Measurements from ENCODE around the gene EPB41L4B. TPM values are rescaled to one million over a fixed set of nuclear protein-coding genes. Genes with fewer than 3 reads are reported as not detected.

The EPB41L4B gene
- total RNA-seq, 2 donors from 2014 or later: 41.9 to 122 TPM

DNA sequence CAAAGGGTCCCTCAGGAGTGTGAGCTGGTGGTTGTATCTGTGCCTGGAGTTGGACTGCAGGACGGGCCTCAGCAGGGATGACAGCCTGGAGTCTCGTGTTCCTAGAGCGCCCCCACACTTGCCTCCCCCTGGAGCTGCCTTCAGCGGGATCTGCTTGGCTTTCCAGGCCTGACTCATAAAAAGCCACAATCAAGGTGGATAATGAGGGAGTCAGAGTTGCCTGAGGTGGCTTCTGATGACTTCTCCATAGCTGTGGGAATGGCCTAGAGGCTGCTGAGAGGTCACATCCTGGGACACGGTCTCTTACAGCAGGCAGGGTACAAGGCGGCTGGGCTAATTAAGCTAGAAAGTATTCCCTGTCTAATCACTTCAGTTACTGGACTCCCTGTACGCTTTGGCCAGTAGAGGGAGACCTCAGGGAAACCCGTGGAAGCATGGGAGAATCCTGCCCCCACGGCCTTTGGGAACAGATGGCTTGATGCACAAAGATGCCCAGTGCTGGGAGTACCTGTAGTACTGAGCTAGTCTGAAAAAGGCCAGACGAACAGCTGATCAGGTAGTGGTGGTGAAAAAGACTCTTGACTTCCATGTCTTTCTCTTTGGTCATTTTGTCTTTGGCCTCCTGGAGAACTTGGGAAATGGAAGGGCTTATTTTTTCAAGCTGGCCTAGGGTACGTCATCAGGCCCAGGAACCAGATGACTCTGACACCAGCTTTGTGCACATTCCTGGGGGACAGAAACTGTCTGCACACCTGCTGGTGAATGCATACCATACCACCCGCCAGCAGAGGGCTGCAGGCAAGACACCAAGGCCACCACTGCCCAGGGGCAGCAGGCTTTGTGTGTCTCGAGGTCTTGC lies 137.7 kb downstream of the EPB41L4B start:
- Histone ChIP-seq H3K9me3 (no peaks in the 10 kb centered on the region), H3K4me3 (no peak overlapping the region), H3K4me1 (no peaks in the 10 kb centered on the region), H3K27me3 (no peaks in the 10 kb centered on the region), H3K36me3 (replicated peaks in 1 of 2; ENCODE audit: insufficient read depth in 1 of 2, low read depth in 2 of 2) (no peaks in the 10 kb centered on the region), H3K27ac (no peak overlapping the region)
- intact Hi-C loops (cut with DNase I): loop anchor here (10.0 kb wide), 2 partner anchors 142 to 222 kb away; partner anchors contain the start of gene EPB41L4B
- TF ChIP-seq CTCF (IDR thresholded peaks at IDR 0.05) (peak; percentile 18 to 64 (median 46)), POLR2A (IDR thresholded peaks at IDR 0.05) (no peak)
- WGBS, 2 donors: 48 to 49% methylated on average over 8 to 13 of the region's 13 CpGs
- ATAC-seq: peak; percentile 78
- DNase-seq: peak; percentile 64 to 81 (median 77)

DNA sequence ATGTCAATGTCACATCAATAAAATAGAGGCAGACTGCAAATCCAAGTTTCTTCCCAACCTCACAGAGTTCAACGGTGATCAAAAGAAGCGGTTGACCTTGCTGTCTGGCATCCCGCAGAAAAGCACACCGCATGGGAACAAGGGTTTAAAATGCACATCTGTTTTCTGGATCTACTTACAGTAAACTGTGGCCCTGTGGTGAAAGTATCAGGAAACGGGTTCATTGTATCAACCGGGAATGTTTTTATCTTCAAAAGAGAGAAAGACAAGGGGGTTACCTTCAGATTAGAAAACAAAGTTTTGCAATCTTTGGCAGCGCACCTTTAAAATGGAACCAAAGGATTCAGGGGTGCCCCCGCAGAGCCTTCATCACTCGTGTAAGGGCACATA lies 138.3 kb downstream of the EPB41L4B start:
- ATAC-seq (no peak), DNase-seq (no peak)
- Histone ChIP-seq H3K4me3 (no peak overlapping the region), H3K36me3 (replicated peaks in 1 of 2; ENCODE audit: insufficient read depth in 1 of 2, low read depth in 2 of 2) (no peaks in the 10 kb centered on the region), H3K4me1 (no peaks in the 10 kb centered on the region), H3K27ac (no peak overlapping the region), H3K9me3 (no peaks in the 10 kb centered on the region), H3K27me3 (no peaks in the 10 kb centered on the region)
- no peak for TF ChIP-seq POLR2A (IDR thresholded peaks at IDR 0.05)
- TF ChIP-seq CTCF (IDR thresholded peaks at IDR 0.05): no peak
- intact Hi-C loops (cut with DNase I): loop anchor here (10.0 kb wide), 2 partner anchors 142 to 222 kb away; partner anchors contain the start of gene EPB41L4B
- 78 to 79% methylated on average over 9 of the region's 9 CpGs for WGBS, 2 donors

GRCh38 chr9:109181284-109181683 lies 139.6 kb downstream of the EPB41L4B start:
- ATAC-seq: no peak
- 88 to 89% methylated on average over 1 of the region's 1 CpG for WGBS, 2 donors

DNA sequence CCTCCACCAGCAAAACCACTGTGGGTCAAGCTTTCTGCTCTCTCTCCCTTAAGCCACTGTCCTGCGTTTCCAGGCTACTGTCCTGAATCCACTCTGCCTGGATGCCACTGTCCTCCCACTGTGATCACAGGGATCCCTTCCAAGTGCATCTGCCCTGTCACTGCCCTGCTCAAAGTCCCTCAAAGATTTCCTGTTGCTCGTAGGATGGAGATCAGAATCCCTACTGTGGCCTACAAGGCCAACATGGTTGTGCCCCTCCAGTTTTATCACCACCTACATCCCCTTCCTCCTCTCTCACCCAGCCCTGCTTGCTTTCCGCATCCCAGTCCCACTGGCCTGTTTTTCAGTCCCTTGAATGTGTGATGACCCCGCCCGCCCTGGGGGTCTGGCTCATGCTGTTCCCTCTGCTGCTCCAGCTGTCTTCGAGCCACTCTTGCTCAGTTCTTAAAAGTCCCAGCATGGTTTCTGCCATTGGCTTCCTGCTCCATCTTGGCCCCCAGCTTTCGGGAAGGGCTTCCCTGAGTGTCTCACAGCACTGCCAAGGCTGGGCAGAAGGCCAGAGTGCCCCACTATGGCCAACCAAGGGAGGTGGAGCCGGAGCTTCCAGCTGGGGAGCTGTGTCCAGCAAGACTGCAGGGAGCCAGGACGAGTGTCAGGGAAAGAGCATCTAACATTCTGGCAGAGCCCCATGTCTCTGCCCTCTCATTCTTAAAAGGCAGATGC lies 140.9 kb downstream of the EPB41L4B start:
- TF ChIP-seq CTCF (IDR thresholded peaks at IDR 0.05) (no peak), POLR2A (IDR thresholded peaks at IDR 0.05) (no peak)
- H3K27ac ChIP-seq: no peak overlapping the region
- no peaks in the 10 kb centered on the region for H3K27me3 ChIP-seq
- ATAC-seq (no peak), DNase-seq (no peak)
- WGBS, 2 donors: 72 to 78% methylated on average over 8 to 9 of the region's 9 CpGs
- H3K9me3 ChIP-seq: no peaks in the 10 kb centered on the region
- no peaks in the 10 kb centered on the region for H3K36me3 ChIP-seq (replicated peaks in 1 of 2; ENCODE audit: insufficient read depth in 1 of 2, low read depth in 2 of 2)
- H3K4me3 ChIP-seq: no peak overlapping the region
- intact Hi-C loops (cut with DNase I): loop anchor here (10.0 kb wide), 3 partner anchors 55 to 225 kb away; partner anchors contain the start of gene EPB41L4B
- H3K4me1 ChIP-seq: no peaks in the 10 kb centered on the region

More at GRCh38 chr9:109181284-109181683, 139.6 kb downstream of the EPB41L4B start:
- Histone ChIP-seq H3K27ac (no peak overlapping the region), H3K4me3 (no peak overlapping the region), H3K36me3 (replicated peaks in 1 of 2; ENCODE audit: insufficient read depth in 1 of 2, low read depth in 2 of 2) (no peaks in the 10 kb centered on the region), H3K9me3 (no peaks in the 10 kb centered on the region), H3K4me1 (no peaks in the 10 kb centered on the region), H3K27me3 (no peaks in the 10 kb centered on the region)
- intact Hi-C loops (cut with DNase I): loop anchor here (10.0 kb wide), 2 partner anchors 144 to 224 kb away; partner anchors contain the start of gene EPB41L4B
- no peak for DNase-seq
- no peak for TF ChIP-seq CTCF (IDR thresholded peaks at IDR 0.05)
- no peak for TF ChIP-seq POLR2A (IDR thresholded peaks at IDR 0.05)

Measured in body of pancreas (tissue), 4 donors.